HCT116 (cell line): ENCODE data around the gene PIGX. TPM values are rescaled to one million over a fixed set of nuclear protein-coding genes. Genes with fewer than 3 reads are reported as not detected.
"Not testable (repeated sequence)": the region's sequence is repeated elsewhere in the genome, so short reads cannot be mapped to it uniquely, and the experiment has no call there.

Source experiments
- ATAC-seq: fragments of 200-7000 bp; cut with Tn5 transposase; 2 replicates; pipeline ENCODE4 v1.9.1; 2020; ENCODE audit warnings: mild to moderate bottlenecking, moderate library complexity
- BruUV-seq: library from RNA; stranded (reverse); fragments of 400-500 nt; replicated peaks from 2 replicates; lab custom pipeline; 2021; lab: Mats Ljungman, UMichigan
- CTCF ChIA-PET: fragments of 300-600 bp; sonication (Branson Sonifier 250); formaldehyde crosslinking; loops from one replicate; lab custom pipeline; 2021; ENCODE audit warnings: antibody characterized with exemption; lab: Charles Lee
- POLR2A ChIA-PET: fragments of 300-600, 350-600 bp; sonication (Branson Sonifier 250); formaldehyde crosslinking; loops from one replicate; lab custom pipeline; 2021; ENCODE audit warnings: antibody characterized with exemption; lab: Charles Lee
- RAD21 ChIA-PET, 2 experiments: fragments of 300-600 bp; sonication (Branson Sonifier 250); formaldehyde crosslinking; loops; one replicate each; lab custom pipeline; 2023; ENCODE audit warnings: low total read pairs in 2 of 2; ENCODE audit not compliant: uncharacterized antibody in 2 of 2, unreplicated experiment in 2 of 2, low non-redundant PET in 1 of 2; lab: Charles Lee
- DNase-seq: peaks from one replicate; pipeline ENCODE4 v3.0.0-alpha.2; 2010; ENCODE audit warnings: low read depth, low spot score
- H2AFZ ChIP-seq: fragments of 200-600 bp; shearing (Covaris generic), sonication (generic); 2 replicates; pipeline ENCODE4 v1.6.1; 2017; ENCODE audit warnings: low read depth, mixed run types, mixed read lengths, antibody characterized with exemption, low read length; ENCODE audit not compliant: poor library complexity, severe bottlenecking
- H3K27ac ChIP-seq: 2 replicates; pipeline ENCODE4 v1.5.1; 2012; ENCODE audit warnings: low read depth, low read length
- H3K27me3 ChIP-seq: fragments of 200-600 bp; sonication (generic); 2 replicates; pipeline ENCODE4 v1.6.1; 2016; ENCODE audit warnings: mixed run types, low read length, mixed read lengths; ENCODE audit not compliant: insufficient read depth
- H3K36me3 ChIP-seq, 2 experiments: fragments of 200-500 bp in 1 of 2; fragments of 200-600 bp in 1 of 2; sonication (Bioruptor generic) in 1 of 2; sonication (generic) in 1 of 2; 2 replicates each; pipeline versions ENCODE4 v1.5.1 to v1.6.1; 2014 to 2016; ENCODE audit warnings: low read length in 2 of 2, inconsistent platforms in 1 of 2, mixed read lengths in 1 of 2, mixed run types in 1 of 2; ENCODE audit not compliant: insufficient read depth in 2 of 2, control insufficient read depth in 1 of 2
- H3K4me1 ChIP-seq, 2 experiments: fragments of 200-600 bp in 1 of 2; sonication (generic) in 1 of 2; 2 replicates each; pipeline versions ENCODE4 v1.5.1 to v1.6.1; 2012 to 2017; ENCODE audit warnings: low read length in 2 of 2, inconsistent platforms in 1 of 2, mild to moderate bottlenecking in 1 of 2, mixed read lengths in 1 of 2, mixed run types in 1 of 2, moderate library complexity in 1 of 2; ENCODE audit not compliant: insufficient read depth in 2 of 2, control insufficient read depth in 1 of 2
- H3K4me2 ChIP-seq: fragments of 200-600 bp; sonication (generic); 2 replicates; pipeline ENCODE4 v1.6.1; 2017; ENCODE audit warnings: mixed run types, low read length, mixed read lengths
- H3K4me3 ChIP-seq, 2 experiments: fragments of 200-600 bp in 1 of 2; sonication (generic) in 1 of 2; replicated peaks in 1 of 2; 2 replicates each; pipeline ENCODE4 v1.5.1; 2011 to 2016; ENCODE audit warnings: low read length in 2 of 2, control low read depth in 1 of 2, low read depth in 1 of 2, mild to moderate bottlenecking in 1 of 2, mixed read lengths in 1 of 2, mixed run types in 1 of 2
- H3K79me2 ChIP-seq: fragments of 200-600 bp; sonication (generic); 2 replicates; pipeline ENCODE4 v1.6.1; 2017; ENCODE audit warnings: mild to moderate bottlenecking, mixed run types, low read length, moderate library complexity, mixed read lengths; ENCODE audit not compliant: insufficient read depth
- H3K9ac ChIP-seq: fragments of 200-600 bp; sonication (generic); 2 replicates; pipeline ENCODE4 v1.6.1; 2016; ENCODE audit warnings: low read length, mixed read lengths
- H3K9me2 ChIP-seq: fragments of 200-600 bp; sonication (generic), shearing (Covaris generic); 2 replicates; pipeline ENCODE4 v1.6.1; 2017; ENCODE audit warnings: mixed run types, mild to moderate bottlenecking, moderate library complexity; ENCODE audit not compliant: insufficient read depth
- H3K9me3 ChIP-seq, 2 experiments: fragments of 200-500 bp in 1 of 2; fragments of 200-600 bp in 1 of 2; sonication (Bioruptor generic) in 1 of 2; sonication (generic) in 1 of 2; 2 replicates each; pipeline ENCODE4 v1.6.1; 2014 to 2017; ENCODE audit warnings: low read length in 2 of 2, mixed read lengths in 2 of 2, inconsistent platforms in 1 of 2, low read depth in 1 of 2, mild to moderate bottlenecking in 1 of 2, mixed run types in 1 of 2, moderate library complexity in 1 of 2; ENCODE audit not compliant: control insufficient read depth in 1 of 2, insufficient read depth in 1 of 2
- H4K20me1 ChIP-seq: fragments of 200-600 bp; sonication (generic), shearing (Covaris generic); 2 replicates; pipeline ENCODE4 v1.6.1; 2017; ENCODE audit warnings: mixed run types, mild to moderate bottlenecking, moderate library complexity; ENCODE audit not compliant: insufficient read depth
- CBX3 ChIP-seq: IDR thresholded peaks from 2 replicates; pipeline ENCODE4 v1.6.1; 2012; ENCODE audit warnings: low read depth
- CEBPB ChIP-seq: IDR thresholded peaks from 2 replicates; pipeline ENCODE4 v1.6.1; 2012; ENCODE audit warnings: low read depth
- EZH2 ChIP-seq: fragments of 200-600 bp; sonication (generic); IDR thresholded peaks from 2 replicates; pipeline ENCODE4 v1.6.1; 2017; ENCODE audit warnings: antibody characterized with exemption, mixed run types
- FOSL1 ChIP-seq: IDR thresholded peaks from 2 replicates; pipeline ENCODE4 v1.6.1; 2012; ENCODE audit warnings: low read depth
- POLR2AphosphoS5 ChIP-seq: IDR thresholded peaks from 2 replicates; pipeline ENCODE4 v1.6.1; 2011; ENCODE audit warnings: mild to moderate bottlenecking, low read depth, low read length, moderate library complexity
- RAD21 ChIP-seq: IDR thresholded peaks from 2 replicates; pipeline ENCODE4 v1.6.1; 2012; ENCODE audit warnings: low read depth, mild to moderate bottlenecking
- REST ChIP-seq: IDR thresholded peaks from 2 replicates; pipeline ENCODE4 v1.6.1; 2012; ENCODE audit warnings: low read depth
- SIN3A ChIP-seq: IDR thresholded peaks from 2 replicates; pipeline ENCODE4 v1.6.1; 2012; ENCODE audit warnings: low read depth
- SP1 ChIP-seq: IDR thresholded peaks from 2 replicates; pipeline ENCODE4 v1.6.1; 2012; ENCODE audit warnings: low read depth
- SRF ChIP-seq: IDR thresholded peaks from 2 replicates; pipeline ENCODE4 v1.6.1; 2012; ENCODE audit warnings: low read depth
- TCF7L2 ChIP-seq: IDR thresholded peaks from 2 replicates; pipeline ENCODE4 v1.7.0; 2011; ENCODE audit warnings: borderline replicate concordance, inconsistent platforms; ENCODE audit not compliant: insufficient read depth, insufficient read length; ENCODE audit errors: extremely low read depth
- intact Hi-C: fragments of 100-400 bp; cut with micrococcal nuclease; formaldehyde crosslinking; loops from 2 replicates; pipeline ENCODE4 v1.10.0; 2022
- total RNA-seq: library from RNA; stranded (reverse); gene quantifications from one replicate; pipeline ENCODE4 v1.2.1, GENCODE V29; 2021; ENCODE audit not compliant: unreplicated experiment

Gene PIGX
- total RNA-seq, 1 experiment from 2014 or later, result 27.2 TPM

GRCh38 chr3:196741249-196741889, 29.2 kb downstream of the PIGX start:
- POLR2A ChIA-PET, result no interaction called here
- DNase-seq, result no peak
- RAD21 ChIA-PET, result interaction anchor here in 1 of 2 experiments (0.6 kb wide), 1 partner anchor 137 kb away, joined by 6 read pairs; no protein-coding TSS in a partner anchor
- peaks cover 0 to 4% of the 10 kb centered on the region in 2 experiments; a peak in 1 of 4 replicates for H3K36me3 ChIP-seq
- no peak overlapping the region for H3K27ac ChIP-seq
- peaks cover 6% of the 10 kb centered on the region; the same call in 1 of the 2 replicates for H4K20me1 ChIP-seq
- no peaks in the 10 kb centered on the region for H3K9me2 ChIP-seq
- peak overlapping the region; percentile 97 for H3K9ac ChIP-seq
- peaks cover 3 to 11% of the 10 kb centered on the region in 2 experiments; a peak in 3 of 4 replicates for H3K4me1 ChIP-seq
- no peaks in the 10 kb centered on the region for H3K27me3 ChIP-seq
- H2AFZ ChIP-seq, result no peak overlapping the region
- ATAC-seq, result no peak
- H3K9me3 ChIP-seq, result no peaks in the 10 kb centered on the region
- H3K79me2 ChIP-seq, result peaks cover 66% of the 10 kb centered on the region
- intact Hi-C loops, result no loop called here
- H3K4me3 ChIP-seq, result peak overlapping the region; percentile 62 to 100
- H3K4me2 ChIP-seq, result peak overlapping the region; percentile 87
- TF ChIP-seq RAD21 (no peak), CEBPB (no peak), SRF (no peak), EZH2 (no peak), TCF7L2 (no peak), CBX3 (no peak), SP1 (no peak), SIN3A (no peak), REST (no peak), FOSL1 (no peak), POLR2AphosphoS5 (no peak)
- CTCF ChIA-PET, result no interaction called here
- TSS peak; percentile 63 for BruUV-seq

GRCh38 chr3:196743569-196743968, 31.4 kb downstream of the PIGX start:
- H3K9me3 ChIP-seq, H3K4me2 ChIP-seq, H3K9ac ChIP-seq, POLR2A ChIA-PET, H3K36me3 ChIP-seq, H3K27ac ChIP-seq, intact Hi-C loops, H2AFZ ChIP-seq, DNase-seq, RAD21 ChIA-PET, ATAC-seq, H3K9me2 ChIP-seq, CTCF ChIA-PET, BruUV-seq, H3K4me3 ChIP-seq, H3K27me3 ChIP-seq: not testable (repeated sequence)
- peaks cover 20% of the 10 kb centered on the region; the same call in 1 of the 2 replicates for H4K20me1 ChIP-seq
- peaks cover 3 to 11% of the 10 kb centered on the region in 2 experiments; a peak in 3 of 4 replicates for H3K4me1 ChIP-seq
- peaks cover 88% of the 10 kb centered on the region for H3K79me2 ChIP-seq
